K562 (cell line): ENCODE measurements around the gene CD8A. TPM values are rescaled to one million over a fixed set of nuclear protein-coding genes. Genes with fewer than 3 reads are reported as not detected.
"Not testable (repeated sequence)": the region's sequence is repeated elsewhere in the genome, so short reads cannot be mapped to it uniquely, and the experiment has no call there.

Source experiments
- ATAC-seq: fragments of 200-7000 bp; cut with Tn5 transposase; 3 replicates; pipeline ENCODE4 v1.9.1; 2020; ENCODE audit warnings: moderate library complexity
- BruUV-seq: library from RNA; stranded (reverse); fragments of 400-500 nt; replicated peaks from 2 replicates; lab custom pipeline; 2021; lab: Mats Ljungman, UMichigan
- CTCF ChIA-PET: fragments of 300-600 bp; formaldehyde crosslinking; extraction: SDS; loops from one replicate; lab custom pipeline; 2021; ENCODE audit warnings: low intra/inter-chr PET ratio; lab: Yijun Ruan, JAX
- POLR2A ChIA-PET: fragments of 300-600, 350-650 bp; sonication (Branson Sonifier 250); formaldehyde crosslinking; extraction: SDS; loops from one replicate; lab custom pipeline; 2021; ENCODE audit warnings: antibody characterized with exemption, inconsistent platforms; lab: Yijun Ruan, JAX
- DNase-seq, 4 experiments: peaks; one replicate each; pipeline versions ENCODE4 v3.0.0 to v3.0.0-alpha.2; 2011 to 2018; ENCODE audit warnings: low spot score in 3 of 4, mixed read lengths in 3 of 4; ENCODE audit errors: extremely low read depth in 1 of 4
- FAIRE-seq: peaks from 2 replicates; lab custom pipeline; 2011; peaks lifted over from hg19 to GRCh38; lab: Jason Lieb, UNC
- H2AFZ ChIP-seq: 2 replicates; pipeline ENCODE4 v1.6.0; 2011; ENCODE audit warnings: low read depth, low read length, control low read depth, inconsistent platforms
- H3K27ac ChIP-seq: fragments of 200-600 bp; 3 replicates; pipeline ENCODE4 v1.8.0; 2011; ENCODE audit warnings: low read depth, mild to moderate bottlenecking, control low read depth, inconsistent platforms, low read length, moderate library complexity, mixed read lengths; ENCODE audit errors: extremely low read depth
- H3K27me3 ChIP-seq, 2 experiments: fragments of 300-600 bp in 1 of 2; 2 replicates in 1 of 2; 3 replicates in 1 of 2; pipeline versions ENCODE4 v1.6.0 to v1.8.0; 2011; ENCODE audit warnings: inconsistent platforms in 2 of 2, low read length in 2 of 2, mild to moderate bottlenecking in 1 of 2, mixed read lengths in 1 of 2, moderate library complexity in 1 of 2; ENCODE audit not compliant: control insufficient read depth in 2 of 2, insufficient read depth in 2 of 2
- H3K36me3 ChIP-seq: fragments of 300-600 bp; 3 replicates; pipeline ENCODE4 v1.8.0; 2011; ENCODE audit warnings: mild to moderate bottlenecking, low read length, inconsistent platforms; ENCODE audit not compliant: control insufficient read depth, insufficient read depth
- H3K4me1 ChIP-seq, 2 experiments: fragments of 200-600 bp in 1 of 2; replicated peaks in 1 of 2; 2 replicates in 1 of 2; 3 replicates in 1 of 2; pipeline versions ENCODE4 v1.5.1 to v1.8.0; 2011; ENCODE audit warnings: inconsistent platforms in 2 of 2, low read length in 2 of 2, mild to moderate bottlenecking in 1 of 2, mixed read lengths in 1 of 2, moderate library complexity in 1 of 2; ENCODE audit not compliant: control insufficient read depth in 2 of 2, insufficient read depth in 2 of 2
- H3K4me2 ChIP-seq: 2 replicates; pipeline ENCODE4 v1.6.1; 2011; ENCODE audit warnings: low read length, control low read depth, inconsistent platforms, mixed read lengths; ENCODE audit not compliant: insufficient read depth
- H3K4me3 ChIP-seq: fragments of 200-600 bp; sonication (generic), shearing (Covaris generic); 2 replicates; pipeline ENCODE4 v1.5.1; 2016; ENCODE audit warnings: control low read depth, inconsistent platforms
- H3K79me2 ChIP-seq: fragments of 200-600 bp; 3 replicates; pipeline ENCODE4 v1.8.0; 2011; ENCODE audit warnings: low read length, inconsistent platforms; ENCODE audit not compliant: control insufficient read depth, insufficient read depth
- H3K9ac ChIP-seq, 2 experiments: 2 replicates each; pipeline versions ENCODE4 v1.6.0 to v1.6.1; 2011; ENCODE audit warnings: low read depth in 2 of 2, low read length in 2 of 2, control low read depth in 1 of 2, inconsistent platforms in 1 of 2, mild to moderate bottlenecking in 1 of 2, mixed read lengths in 1 of 2; ENCODE audit not compliant: insufficient read depth in 1 of 2
- H3K9me1 ChIP-seq: one replicate; pipeline ENCODE4 v1.6.0; 2011; ENCODE audit warnings: inconsistent platforms, mild to moderate bottlenecking, low read length, moderate library complexity; ENCODE audit not compliant: control insufficient read depth, insufficient read depth
- H3K9me3 ChIP-seq: replicated peaks from 2 replicates; pipeline ENCODE4 v1.5.1; 2011; ENCODE audit warnings: low read depth, low read length, inconsistent platforms; ENCODE audit not compliant: control insufficient read depth, insufficient read depth
- H4K20me1 ChIP-seq: replicated peaks from 2 replicates; pipeline ENCODE4 v1.6.1; 2011; ENCODE audit warnings: low read length, inconsistent platforms, mixed read lengths; ENCODE audit not compliant: control insufficient read depth, insufficient read depth
- WGBS: fragments of 100-300 bp; shearing (Covaris generic); methylation state at CpG from one replicate; pipeline ENCODE4 v1.1.6; 2016; ENCODE audit warnings: low coverage, mixed read lengths; ENCODE audit not compliant: insufficient coverage; ENCODE audit errors: missing lambda C conversion rate; 5-methylcytosine and 5-hydroxymethylcytosine counted together
- in situ Hi-C: fragments of 300-500 bp; cut with MboI; formaldehyde crosslinking; loops from 4 replicates; pipeline ENCODE4 v1.15.0; 2018; ENCODE audit warnings: inconsistent platforms, mixed read lengths
- intact Hi-C: fragments of 100-400 bp; cut with micrococcal nuclease; formaldehyde crosslinking; loops from 2 replicates; pipeline ENCODE4 v1.14.2; 2022
- polyA plus RNA-seq, 8 experiments: library from polyadenylated mRNA; depleted of rRNA in 4 of 8; stranded (reverse) in 5 of 8; unstranded in 3 of 8; fragments of >200 nt; fragmentation: Nextera tagmentation in 2 of 8; fragmentation: Illumina TruSeq in 1 of 8; extraction: Ambion mirVana in 2 of 8; extraction: Trizol in 1 of 8; gene quantifications; 2 replicates each; pipeline versions ENCODE4 v1.2.1 to v1.2.3, GENCODE V29; 2011 to 2014; ENCODE audit warnings: inconsistent platforms in 1 of 8, missing spikeins in 1 of 8
- total RNA-seq, 7 experiments: library from RNA; depleted of rRNA in 6 of 7; stranded (reverse); fragments of >200 nt in 6 of 7; fragmentation: Illumina TruSeq in 2 of 7; extraction: Trizol in 2 of 7; gene quantifications; 2 replicates each; pipeline versions ENCODE4 v1.2.1 to v1.2.3, GENCODE V29; 2011 to 2021; ENCODE audit warnings: low replicate concordance in 1 of 7

The CD8A gene
- total and polyA plus RNA-seq, 9 of the 15 experiments (the other 6 are each of a cell fraction or from before 2014, with no cell fraction given): 0.07 TPM; not detected in 8

GRCh38 chr2:86839871-86840548, 49.3 kb upstream of the CD8A start:
- H3K9me3 ChIP-seq, H2AFZ ChIP-seq, ATAC-seq, BruUV-seq, intact Hi-C loops, in situ Hi-C loops, H3K9ac ChIP-seq, H3K4me1 ChIP-seq, POLR2A ChIA-PET, H4K20me1 ChIP-seq, H3K27me3 ChIP-seq, H3K4me2 ChIP-seq, FAIRE-seq, H3K79me2 ChIP-seq, CTCF ChIA-PET, H3K4me3 ChIP-seq, H3K36me3 ChIP-seq, H3K27ac ChIP-seq, H3K9me1 ChIP-seq, DNase-seq: not testable (repeated sequence)
- WGBS: 10% methylated on average over 6 of the region's 11 CpGs

- H4K20me1 ChIP-seq, in situ Hi-C loops, H3K36me3 ChIP-seq, H2AFZ ChIP-seq, POLR2A ChIA-PET, H3K9ac ChIP-seq, H3K27ac ChIP-seq, DNase-seq, BruUV-seq, H3K4me3 ChIP-seq, intact Hi-C loops, FAIRE-seq, H3K79me2 ChIP-seq, H3K4me2 ChIP-seq, H3K4me1 ChIP-seq, H3K9me3 ChIP-seq, H3K9me1 ChIP-seq, ATAC-seq, CTCF ChIA-PET, H3K27me3 ChIP-seq: not testable (repeated sequence)
- WGBS: 15% methylated on average over 6 of the region's 7 CpGs
Observed at GRCh38 chr2:86839455-86839854, 48.7 kb upstream of the CD8A start.

GRCh38 chr2:86837714-86838113, 47.0 kb upstream of the CD8A start:
- WGBS: 0% methylated on average over 3 of the region's 7 CpGs
- POLR2A ChIA-PET, H3K36me3 ChIP-seq, CTCF ChIA-PET, H2AFZ ChIP-seq, H3K79me2 ChIP-seq, H3K4me2 ChIP-seq, H4K20me1 ChIP-seq, H3K4me3 ChIP-seq, H3K9me3 ChIP-seq, H3K9me1 ChIP-seq, BruUV-seq, intact Hi-C loops, H3K27ac ChIP-seq, H3K27me3 ChIP-seq, DNase-seq, FAIRE-seq, in situ Hi-C loops, H3K4me1 ChIP-seq, H3K9ac ChIP-seq, ATAC-seq: not testable (repeated sequence)
